B cell (primary cell): Measurements from ENCODE around the gene CHST1.

Experiments used
- CTCF ChIP-seq: fragments of 200-600 bp; IDR thresholded peaks from one replicate; pipeline ENCODE4 v1.8.0; 2022; ENCODE audit warnings: antibody characterized with exemption, mild to moderate bottlenecking
- EZH2 ChIP-seq: IDR thresholded peaks from 2 replicates; pipeline ENCODE4 v1.6.1; 2012; ENCODE audit warnings: borderline replicate concordance, low read depth, mild to moderate bottlenecking, moderate library complexity, low read length; ENCODE audit not compliant: insufficient read depth, poor library complexity, severe bottlenecking

GRCh38 chr11:45599161-45599943 is 66.1 kb downstream of the CHST1 start:
- no peak for TF ChIP-seq CTCF
- TF ChIP-seq EZH2 = no peak
